Gastroesophageal sphincter (tissue), 4 donors: ENCODE measurements around the gene GPR26. TPM values are rescaled to one million over a fixed set of nuclear protein-coding genes. Genes with fewer than 3 reads are reported as not detected.
A peak's percentile ranks its signal among the peaks of the same experiment; 100 is the strongest.
"Not testable (repeated sequence)": the region's sequence is repeated elsewhere in the genome, so short reads cannot be mapped to it uniquely, and the experiment has no call there.

Experiments used
- ATAC-seq: fragments of 150-250 bp; one replicate; pipeline ENCODE4 v1.9.1; 2016; ENCODE audit warnings: mild to moderate bottlenecking, moderate library complexity
- H3K27ac ChIP-seq, 4 donors: fragments of 200-600 bp; sonication (generic) in 3 of 4; 1 replicate in 3 of 4; 2 replicates in 1 of 4; pipeline ENCODE4 v1.5.1; 2016 to 2019
- H3K27me3 ChIP-seq: fragments of 200-600 bp; sonication (generic); one replicate; pipeline ENCODE4 v1.5.1; 2019
- H3K36me3 ChIP-seq, 2 donors: fragments of 200-600 bp; sonication (generic); one replicate each; pipeline ENCODE4 v1.5.1; 2019; ENCODE audit warnings: control low read depth in 1 of 2
- H3K4me1 ChIP-seq, 3 donors: fragments of 200-600 bp; sonication (generic); 1 replicate in 2 of 3; 2 replicates in 1 of 3; pipeline ENCODE4 v1.5.1; 2016 to 2019; ENCODE audit warnings: control low read depth in 2 of 3
- H3K4me3 ChIP-seq, 2 donors: fragments of 200-600 bp; sonication (generic); one replicate each; pipeline ENCODE4 v1.5.1; 2019; ENCODE audit warnings: mild to moderate bottlenecking in 1 of 2, moderate library complexity in 1 of 2
- H3K9me3 ChIP-seq, 3 donors: fragments of 200-600 bp; sonication (generic); one replicate each; pipeline ENCODE4 v1.5.1; 2017 to 2019; ENCODE audit warnings: control low read depth in 2 of 3
- EP300 ChIP-seq: sonication (generic); formaldehyde crosslinking; IDR thresholded peaks from one replicate; pipeline ENCODE4 v1.6.1; 2017; ENCODE audit warnings: antibody characterized with exemption, mild to moderate bottlenecking
- POLR2A ChIP-seq, 2 donors: fragments of 450-650 bp; IDR thresholded peaks; one replicate each; pipeline ENCODE4 v1.6.1; 2017; ENCODE audit warnings: antibody characterized with exemption in 2 of 2, mild to moderate bottlenecking in 2 of 2, moderate library complexity in 1 of 2
- POLR2AphosphoS5 ChIP-seq: sonication (generic); formaldehyde crosslinking; IDR thresholded peaks from one replicate; pipeline ENCODE4 v1.6.1; 2017; ENCODE audit warnings: antibody characterized with exemption
- WGBS, 2 donors: methylation state at CpG; one replicate each; pipeline ENCODE4 v1.1.5; 2018; ENCODE audit warnings: low coverage in 1 of 2; 5-methylcytosine and 5-hydroxymethylcytosine counted together
- total RNA-seq, 4 donors: library from RNA; depleted of rRNA; stranded (reverse); fragments of >200 nt; gene quantifications; one replicate each; pipeline ENCODE4 v1.1.0, GENCODE V29; 2016
- TF ChIP-seq, protein P1 (sequence below), 4 experiments: fragments of 200-600 bp in 2 of 4; fragments of 450-650 bp in 2 of 4; sonication (generic) in 1 of 4; IDR thresholded peaks; one replicate each; pipeline ENCODE4 v1.5.1; 2017 to 2019; ENCODE audit warnings: antibody characterized with exemption in 4 of 4, mild to moderate bottlenecking in 2 of 4, moderate library complexity in 2 of 4

Gene GPR26
- total RNA-seq, 4 donors from 2014 or later, result 0.02 TPM; not detected in 3

DNA sequence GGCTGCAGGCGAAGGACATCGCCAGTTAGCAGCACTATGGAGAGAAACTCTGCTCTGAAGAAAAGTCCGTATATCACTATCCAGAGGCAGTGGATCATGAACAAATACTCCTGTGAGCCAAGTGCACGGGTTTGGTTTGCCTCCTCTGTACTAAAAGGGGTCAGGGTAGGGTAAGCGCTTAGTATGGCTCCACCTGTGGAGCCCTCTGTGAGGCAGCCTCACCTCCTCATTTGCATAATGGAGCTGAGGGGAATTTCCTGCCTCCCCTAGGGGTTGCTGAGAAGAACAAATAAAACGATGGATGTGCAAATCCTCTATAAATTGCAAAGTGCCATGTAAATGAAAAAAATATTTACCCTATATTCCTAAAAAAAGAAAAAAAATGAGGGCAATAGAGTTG is 63.4 kb downstream of the GPR26 start:
- 76 to 83% methylated on average over 1 to 6 of the region's 6 CpGs for WGBS, 2 donors
- Histone ChIP-seq H3K4me3 (no peak overlapping the region), H3K36me3 (no peaks in the 10 kb centered on the region), H3K4me1 (no peaks in the 10 kb centered on the region), H3K27me3 (no peaks in the 10 kb centered on the region), H3K9me3 (peaks cover 0 to 2% (median 0%) of the 10 kb centered on the region in 3 donors), H3K27ac (no peak overlapping the region)
- ATAC-seq, result no peak
- TF ChIP-seq, protein P1, sequence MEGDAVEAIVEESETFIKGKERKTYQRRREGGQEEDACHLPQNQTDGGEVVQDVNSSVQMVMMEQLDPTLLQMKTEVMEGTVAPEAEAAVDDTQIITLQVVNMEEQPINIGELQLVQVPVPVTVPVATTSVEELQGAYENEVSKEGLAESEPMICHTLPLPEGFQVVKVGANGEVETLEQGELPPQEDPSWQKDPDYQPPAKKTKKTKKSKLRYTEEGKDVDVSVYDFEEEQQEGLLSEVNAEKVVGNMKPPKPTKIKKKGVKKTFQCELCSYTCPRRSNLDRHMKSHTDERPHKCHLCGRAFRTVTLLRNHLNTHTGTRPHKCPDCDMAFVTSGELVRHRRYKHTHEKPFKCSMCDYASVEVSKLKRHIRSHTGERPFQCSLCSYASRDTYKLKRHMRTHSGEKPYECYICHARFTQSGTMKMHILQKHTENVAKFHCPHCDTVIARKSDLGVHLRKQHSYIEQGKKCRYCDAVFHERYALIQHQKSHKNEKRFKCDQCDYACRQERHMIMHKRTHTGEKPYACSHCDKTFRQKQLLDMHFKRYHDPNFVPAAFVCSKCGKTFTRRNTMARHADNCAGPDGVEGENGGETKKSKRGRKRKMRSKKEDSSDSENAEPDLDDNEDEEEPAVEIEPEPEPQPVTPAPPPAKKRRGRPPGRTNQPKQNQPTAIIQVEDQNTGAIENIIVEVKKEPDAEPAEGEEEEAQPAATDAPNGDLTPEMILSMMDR (IDR thresholded peaks at IDR 0.05), result no peak
- no peak for TF ChIP-seq EP300
- no peak for TF ChIP-seq POLR2AphosphoS5
- no peak for TF ChIP-seq POLR2A (IDR thresholded peaks at IDR 0.05)

DNA sequence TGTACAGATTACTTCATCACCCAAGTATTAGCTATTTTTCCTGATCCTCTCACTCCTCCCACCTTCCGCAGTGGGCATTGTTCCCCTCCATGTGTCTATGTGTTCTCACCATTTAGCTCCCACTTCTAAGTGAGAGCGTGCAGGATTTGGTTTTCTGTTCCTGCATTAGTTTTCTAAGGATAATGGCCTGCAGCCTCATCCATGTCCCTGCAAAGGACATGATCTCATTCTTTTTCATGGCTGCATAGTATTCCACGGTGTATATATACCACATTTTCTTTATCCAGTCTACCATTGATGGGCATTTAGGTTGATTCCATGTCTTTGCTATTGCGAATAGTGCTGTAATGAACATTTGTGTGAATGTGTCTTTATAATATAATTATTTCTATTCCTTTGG is 70.8 kb downstream of the GPR26 start:
- H3K27me3 ChIP-seq, H3K4me1 ChIP-seq, H3K27ac ChIP-seq, H3K4me3 ChIP-seq, ATAC-seq, H3K9me3 ChIP-seq, H3K36me3 ChIP-seq: not testable (repeated sequence)
- 57 to 91% methylated on average over 3 to 4 of the region's 4 CpGs for WGBS, 2 donors

DNA sequence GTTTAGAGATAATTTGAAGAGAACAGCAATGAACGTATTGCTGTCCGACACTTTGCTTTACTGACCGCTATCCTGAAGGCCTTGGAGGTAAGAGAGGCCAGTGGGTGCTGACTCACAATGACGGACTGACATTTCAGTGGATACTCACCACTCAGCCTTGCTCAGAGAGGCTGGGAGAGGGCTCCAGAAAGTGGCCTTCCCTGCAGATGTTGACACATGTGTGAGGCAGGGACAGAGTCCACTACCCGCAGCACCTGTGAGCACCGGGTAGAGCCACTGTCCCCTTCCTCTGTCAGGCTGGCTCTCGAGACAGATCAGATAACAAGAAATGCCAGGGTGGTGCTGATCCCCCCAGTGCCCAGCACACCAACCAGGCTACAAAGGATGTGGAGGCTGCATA is 75.0 kb downstream of the GPR26 start:
- peaks cover 0 to 20% (median 3%) of the 10 kb centered on the region in 3 donors for H3K4me1 ChIP-seq
- H3K27me3 ChIP-seq, result no peaks in the 10 kb centered on the region
- WGBS, 2 donors, result 69 to 70% methylated on average over 2 to 4 of the region's 7 CpGs
- H3K36me3 ChIP-seq, result peaks cover 0 to under 1% of the 10 kb centered on the region in 2 donors
- no peak overlapping the region for H3K27ac ChIP-seq
- ATAC-seq, result no peak
- no peak overlapping the region for H3K4me3 ChIP-seq
- peaks cover 0 to 5% (median 0%) of the 10 kb centered on the region in 3 donors for H3K9me3 ChIP-seq
- TF ChIP-seq POLR2A (IDR thresholded peaks at IDR 0.05), result no peak
- TF ChIP-seq POLR2AphosphoS5, result no peak
- no peak for TF ChIP-seq EP300
- TF ChIP-seq, protein P1 (IDR thresholded peaks at IDR 0.05), result no peak

DNA sequence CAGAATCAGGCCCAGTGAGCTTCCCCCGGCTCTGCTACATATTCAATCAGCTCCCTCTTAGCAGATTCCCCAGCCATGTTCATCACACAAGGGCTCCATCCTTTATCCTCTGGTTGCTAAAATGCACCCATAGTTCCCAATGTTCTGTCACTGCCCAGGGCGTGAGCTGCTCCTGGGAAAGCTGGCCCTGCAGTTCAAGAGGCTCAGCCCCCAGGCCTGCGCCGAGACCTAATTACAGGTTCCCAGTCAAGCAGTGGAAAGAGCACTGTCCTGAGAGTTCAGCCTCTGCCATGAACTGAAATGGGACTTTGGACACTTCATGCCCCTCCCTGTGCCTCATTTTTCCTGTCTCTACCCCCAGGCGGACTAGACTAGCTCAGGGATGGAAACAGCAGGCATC is 75.6 kb downstream of the GPR26 start:
- peaks cover 0 to 25% (median 3%) of the 10 kb centered on the region in 3 donors for H3K4me1 ChIP-seq
- H3K27me3 ChIP-seq, result no peaks in the 10 kb centered on the region
- peaks cover 0 to 6% of the 10 kb centered on the region in 2 donors for H3K36me3 ChIP-seq
- ATAC-seq, result no peak
- peaks cover 0 to 4% (median 0%) of the 10 kb centered on the region in 3 donors for H3K9me3 ChIP-seq
- no CpG with 5 or more reads among the region's 5 CpGs for WGBS, 2 donors
- no peak overlapping the region for H3K4me3 ChIP-seq
- no peak overlapping the region for H3K27ac ChIP-seq
- TF ChIP-seq POLR2A (IDR thresholded peaks at IDR 0.05), result no peak

DNA sequence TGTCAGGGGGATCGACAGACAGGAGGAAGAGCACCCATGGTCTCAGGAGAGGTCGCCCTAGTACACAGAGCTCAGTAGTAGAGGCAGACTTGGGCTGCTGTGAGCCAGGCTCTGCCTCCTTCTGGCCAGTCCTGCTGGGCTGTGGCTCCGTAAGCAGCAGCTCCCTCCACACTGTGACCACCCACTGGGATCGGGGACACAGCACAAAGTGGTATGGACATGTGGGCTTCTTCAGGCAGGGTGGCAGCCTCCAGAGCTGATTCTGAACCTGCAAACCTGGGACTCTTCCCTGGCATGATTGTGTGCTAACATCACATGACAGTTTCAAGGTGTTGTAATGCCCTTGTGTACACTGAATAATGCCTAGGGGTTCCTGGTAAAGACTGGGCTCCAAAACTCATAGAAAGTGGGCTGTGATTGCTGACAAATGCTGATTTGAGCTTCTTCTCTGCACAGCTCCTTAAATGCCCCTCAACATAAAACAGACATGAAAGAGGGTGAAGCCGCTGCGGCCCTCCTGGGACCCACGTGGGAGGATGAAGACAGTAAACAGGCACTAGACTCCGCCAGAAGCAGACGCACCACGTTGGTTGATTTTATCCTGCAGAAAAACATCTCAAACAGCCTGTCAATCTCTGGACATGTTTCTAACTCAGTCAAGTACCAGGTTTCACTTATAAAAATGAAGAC is 76.7 kb downstream of the GPR26 start:
- TF ChIP-seq EP300, result no peak
- H3K27ac ChIP-seq, result no peak overlapping the region
- no peaks in the 10 kb centered on the region for H3K9me3 ChIP-seq
- H3K4me3 ChIP-seq, result no peak overlapping the region
- 39 to 43% methylated on average over 3 to 4 of the region's 10 CpGs for WGBS, 2 donors
- no peak for ATAC-seq
- peaks cover 0 to 25% (median 3%) of the 10 kb centered on the region in 3 donors for H3K4me1 ChIP-seq
- H3K27me3 ChIP-seq, result no peaks in the 10 kb centered on the region
- H3K36me3 ChIP-seq, result peaks cover 0 to 15% of the 10 kb centered on the region in 2 donors

DNA sequence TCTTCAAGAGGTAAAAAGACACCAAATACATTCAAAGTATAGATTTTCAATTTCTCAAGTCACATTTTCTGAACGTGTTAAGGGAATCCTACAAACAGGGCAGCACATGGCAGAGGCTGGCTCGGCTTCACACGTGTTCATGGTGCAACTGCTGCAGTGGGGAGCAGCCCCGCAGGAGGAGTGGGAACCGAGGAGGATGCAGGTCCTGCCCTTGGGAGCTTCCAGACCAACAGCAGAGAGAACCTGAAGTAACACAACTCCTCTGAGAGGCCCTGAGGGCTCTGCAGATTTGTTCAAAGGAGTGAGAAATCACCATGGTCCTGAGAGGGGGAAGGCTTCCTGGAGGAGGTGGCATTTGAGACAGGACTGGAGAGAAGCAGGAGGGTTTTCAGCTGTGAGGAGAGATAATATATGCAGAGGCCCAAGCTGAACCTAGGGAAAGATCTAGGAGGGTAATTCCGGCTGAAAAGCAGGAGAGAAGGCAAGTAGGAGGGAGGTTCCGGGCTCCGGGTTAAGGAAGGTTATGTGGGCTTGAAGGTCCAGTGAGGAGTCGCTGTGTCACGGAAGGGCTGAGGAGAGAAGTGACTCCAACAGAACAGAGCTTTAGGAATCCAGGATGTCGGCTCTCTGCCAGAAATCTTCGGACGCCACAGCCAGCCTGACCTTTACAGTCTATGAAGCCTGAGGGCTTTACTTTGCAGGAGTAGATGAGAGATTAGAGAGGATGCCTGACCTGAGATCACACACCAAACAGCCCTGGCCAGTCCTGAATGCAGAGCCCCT is 77.5 kb downstream of the GPR26 start:
- ATAC-seq, result peak; percentile 56
- no peak for TF ChIP-seq EP300
- TF ChIP-seq POLR2A (IDR thresholded peaks at IDR 0.05), result no peak
- peak; percentile 29 for TF ChIP-seq POLR2AphosphoS5
- TF ChIP-seq, protein P1 (IDR thresholded peaks at IDR 0.05), result no peak
- 17 to 47% methylated on average over 8 to 9 of the region's 13 CpGs for WGBS, 2 donors
- Histone ChIP-seq H3K27me3 (no peaks in the 10 kb centered on the region), H3K27ac (peak overlapping the region in 1 of 4 donors; percentile 51), H3K4me1 (peaks cover 0 to 25% (median 3%) of the 10 kb centered on the region in 3 donors), H3K36me3 (peaks cover 0 to 23% of the 10 kb centered on the region in 2 donors), H3K9me3 (no peaks in the 10 kb centered on the region), H3K4me3 (no peak overlapping the region)
